Measurements from ENCODE around the gene CTBP2. TPM values are rescaled to one million over a fixed set of nuclear protein-coding genes. Genes with fewer than 3 reads are reported as not detected.

Gene CTBP2
- total RNA-seq, 2 donors from 2014 or later: 106 to 172 TPM

DNA sequence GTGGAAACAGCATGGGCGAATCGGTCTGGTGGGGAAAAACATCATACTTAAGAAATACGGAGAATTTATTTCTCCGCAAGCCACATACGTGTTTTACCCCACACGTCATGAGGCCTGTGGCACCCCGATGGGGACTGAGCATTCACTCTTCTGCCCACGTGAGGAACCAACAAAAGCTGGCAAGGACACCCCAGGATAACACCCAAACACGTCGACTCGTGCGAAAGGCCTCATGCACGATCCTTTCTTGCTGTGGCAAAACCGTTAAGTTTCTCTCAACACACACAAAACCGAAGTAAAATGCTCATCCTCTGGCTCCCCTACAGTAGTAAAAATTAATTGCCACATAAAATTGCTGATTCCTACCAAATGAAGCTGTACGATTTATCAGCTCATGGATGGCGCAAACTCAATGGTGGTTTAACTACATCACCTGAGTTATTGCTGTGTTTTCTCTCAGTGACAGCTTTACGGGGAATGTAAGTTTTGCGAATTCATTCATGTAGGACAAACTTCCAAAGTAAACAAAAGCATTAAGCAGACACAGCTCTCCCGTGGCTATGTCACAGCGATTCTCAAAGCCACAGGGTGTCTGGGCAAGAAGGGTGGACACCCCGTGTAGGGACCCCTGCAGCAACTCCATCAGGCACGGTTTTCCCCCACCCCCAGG is 97.0 kb downstream of the CTBP2 start:
- no peaks in the 10 kb centered on the region for H3K27me3 ChIP-seq
- H3K4me1 ChIP-seq: peaks cover 22% of the 10 kb centered on the region
- H3K4me3 ChIP-seq: no peak overlapping the region
- intact Hi-C loops (cut with DNase I): loop anchor here (5.0 kb wide), 1 partner anchor 71 kb away; no protein-coding TSS in a partner anchor
- H3K36me3 ChIP-seq: no peaks in the 10 kb centered on the region
- H3K9me3 ChIP-seq: no peaks in the 10 kb centered on the region
- no peak overlapping the region for H3K27ac ChIP-seq
- peak overlapping the region in 1 of 2 donors; percentile 43 for H3K9ac ChIP-seq (ENCODE audit: low read depth in 2 of 2, low read length in 2 of 2)
- DNase-seq: no peak
- TF ChIP-seq, protein P1, sequence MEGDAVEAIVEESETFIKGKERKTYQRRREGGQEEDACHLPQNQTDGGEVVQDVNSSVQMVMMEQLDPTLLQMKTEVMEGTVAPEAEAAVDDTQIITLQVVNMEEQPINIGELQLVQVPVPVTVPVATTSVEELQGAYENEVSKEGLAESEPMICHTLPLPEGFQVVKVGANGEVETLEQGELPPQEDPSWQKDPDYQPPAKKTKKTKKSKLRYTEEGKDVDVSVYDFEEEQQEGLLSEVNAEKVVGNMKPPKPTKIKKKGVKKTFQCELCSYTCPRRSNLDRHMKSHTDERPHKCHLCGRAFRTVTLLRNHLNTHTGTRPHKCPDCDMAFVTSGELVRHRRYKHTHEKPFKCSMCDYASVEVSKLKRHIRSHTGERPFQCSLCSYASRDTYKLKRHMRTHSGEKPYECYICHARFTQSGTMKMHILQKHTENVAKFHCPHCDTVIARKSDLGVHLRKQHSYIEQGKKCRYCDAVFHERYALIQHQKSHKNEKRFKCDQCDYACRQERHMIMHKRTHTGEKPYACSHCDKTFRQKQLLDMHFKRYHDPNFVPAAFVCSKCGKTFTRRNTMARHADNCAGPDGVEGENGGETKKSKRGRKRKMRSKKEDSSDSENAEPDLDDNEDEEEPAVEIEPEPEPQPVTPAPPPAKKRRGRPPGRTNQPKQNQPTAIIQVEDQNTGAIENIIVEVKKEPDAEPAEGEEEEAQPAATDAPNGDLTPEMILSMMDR (IDR thresholded peaks at IDR 0.05): no peak

DNA sequence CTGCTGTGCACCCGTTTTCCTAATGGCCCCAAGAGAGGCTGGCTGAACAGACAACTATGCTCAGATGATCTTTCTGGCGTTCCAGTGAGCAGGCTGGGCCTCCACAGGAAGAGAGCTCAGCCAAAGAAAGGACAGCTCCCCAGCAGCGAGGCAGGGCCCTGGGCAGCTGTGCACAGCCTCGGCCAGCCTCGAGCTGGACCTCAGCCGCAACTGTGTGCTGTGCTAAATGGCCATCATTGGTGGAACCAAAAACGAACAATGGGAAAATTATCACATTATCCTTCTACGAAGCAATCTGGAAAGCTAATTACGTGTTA is 97.5 kb downstream of the CTBP2 start:
- no peaks in the 10 kb centered on the region for H3K27me3 ChIP-seq
- TF ChIP-seq, protein P1 (IDR thresholded peaks at IDR 0.05): no peak
- intact Hi-C loops (cut with DNase I): loop anchor here (5.0 kb wide), 1 partner anchor 71 kb away; no protein-coding TSS in a partner anchor
- H3K9ac ChIP-seq (ENCODE audit: low read depth in 2 of 2, low read length in 2 of 2): peak overlapping the region in 1 of 2 donors; percentile 43
- no peaks in the 10 kb centered on the region for H3K9me3 ChIP-seq
- no peak overlapping the region for H3K4me3 ChIP-seq
- no peak for DNase-seq
- H3K27ac ChIP-seq: no peak overlapping the region
- H3K36me3 ChIP-seq: no peaks in the 10 kb centered on the region
- H3K4me1 ChIP-seq: peaks cover 22% of the 10 kb centered on the region

DNA sequence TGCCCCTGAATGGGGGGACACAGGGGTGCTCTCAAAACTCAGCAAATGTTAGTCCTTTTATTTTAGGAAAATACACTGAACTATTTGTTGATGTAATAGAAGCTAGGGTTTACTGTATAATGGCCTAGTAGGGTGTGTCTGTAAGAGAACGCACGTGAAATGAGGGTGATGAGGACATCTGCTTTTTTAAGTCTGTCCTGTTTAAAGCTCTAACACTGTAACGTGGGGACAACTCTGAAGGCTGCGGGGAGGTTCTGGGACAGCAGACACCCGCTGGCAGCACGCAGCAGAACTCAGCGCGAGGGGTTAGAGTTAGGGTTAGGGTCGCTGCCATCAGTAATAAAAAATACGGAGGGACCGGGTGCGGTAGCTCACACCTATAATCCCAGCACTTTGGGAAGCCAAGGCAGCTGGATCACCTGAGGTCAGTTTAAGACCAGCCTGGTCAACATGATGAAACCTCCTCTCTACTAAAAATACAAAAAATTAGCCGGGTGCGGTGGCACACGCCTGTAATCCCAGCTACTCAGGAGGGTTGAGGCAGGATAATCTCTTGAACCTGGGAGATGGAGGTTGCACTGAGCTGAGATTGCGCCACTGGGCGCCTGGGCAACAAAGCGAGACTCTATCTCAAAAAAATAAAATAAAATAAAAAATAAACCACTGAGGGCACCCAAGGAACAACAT is 98.0 kb downstream of the CTBP2 start:
- Histone ChIP-seq H3K9ac (ENCODE audit: low read depth in 2 of 2, low read length in 2 of 2) (peak overlapping the region in 1 of 2 donors; percentile 43), H3K27me3 (no peaks in the 10 kb centered on the region), H3K9me3 (no peaks in the 10 kb centered on the region), H3K27ac (peak overlapping the region; percentile 52), H3K36me3 (no peaks in the 10 kb centered on the region), H3K4me1 (peaks cover 22% of the 10 kb centered on the region), H3K4me3 (no peak overlapping the region)
- TF ChIP-seq, protein P1 (IDR thresholded peaks at IDR 0.05): no peak
- no peak for DNase-seq
- intact Hi-C loops (cut with DNase I): loop anchor here (5.0 kb wide), 1 partner anchor 70 kb away; no protein-coding TSS in a partner anchor

DNA sequence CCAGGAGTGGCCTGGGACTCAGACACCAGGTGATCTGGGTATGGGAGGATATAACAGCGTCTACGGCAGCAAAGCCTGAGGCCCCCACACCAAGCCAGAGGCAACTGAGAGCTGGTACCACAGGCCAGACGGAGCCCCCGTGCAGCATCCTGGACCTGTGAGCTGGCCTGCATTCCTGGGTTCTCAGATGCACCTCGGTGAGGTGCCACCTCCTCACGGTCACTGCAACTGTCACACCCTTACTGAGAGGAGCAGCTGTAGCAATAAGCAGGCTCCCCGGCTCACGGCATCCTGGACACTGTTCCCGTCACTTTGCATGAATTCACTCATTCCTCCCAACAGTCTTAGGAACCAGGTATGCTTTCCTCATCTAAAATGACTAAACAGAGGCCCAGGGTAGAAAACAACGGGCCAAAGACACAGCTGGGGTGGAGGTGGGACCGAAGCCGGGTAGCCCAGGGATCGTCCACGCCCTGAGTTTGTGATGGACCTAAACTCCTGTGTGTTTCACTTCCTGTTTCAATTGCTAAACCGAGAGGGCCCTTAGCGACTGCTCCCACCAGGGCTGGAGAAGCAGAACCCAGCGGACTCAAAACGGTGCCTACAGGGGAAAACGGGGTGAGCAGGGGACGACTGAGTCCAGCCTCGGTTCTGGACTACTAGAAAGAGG is 98.7 kb downstream of the CTBP2 start:
- no peak for DNase-seq
- Histone ChIP-seq H3K9ac (ENCODE audit: low read depth in 2 of 2, low read length in 2 of 2) (peak overlapping the region in 1 of 2 donors; percentile 55), H3K27me3 (no peaks in the 10 kb centered on the region), H3K4me3 (no peak overlapping the region), H3K36me3 (no peaks in the 10 kb centered on the region), H3K27ac (peak overlapping the region; percentile 52), H3K4me1 (peaks cover 26% of the 10 kb centered on the region), H3K9me3 (no peaks in the 10 kb centered on the region)
- intact Hi-C loops (cut with DNase I): loop anchor here (5.0 kb wide), 1 partner anchor 69 kb away; no protein-coding TSS in a partner anchor
- TF ChIP-seq, protein P1 (IDR thresholded peaks at IDR 0.05): no peak

DNA sequence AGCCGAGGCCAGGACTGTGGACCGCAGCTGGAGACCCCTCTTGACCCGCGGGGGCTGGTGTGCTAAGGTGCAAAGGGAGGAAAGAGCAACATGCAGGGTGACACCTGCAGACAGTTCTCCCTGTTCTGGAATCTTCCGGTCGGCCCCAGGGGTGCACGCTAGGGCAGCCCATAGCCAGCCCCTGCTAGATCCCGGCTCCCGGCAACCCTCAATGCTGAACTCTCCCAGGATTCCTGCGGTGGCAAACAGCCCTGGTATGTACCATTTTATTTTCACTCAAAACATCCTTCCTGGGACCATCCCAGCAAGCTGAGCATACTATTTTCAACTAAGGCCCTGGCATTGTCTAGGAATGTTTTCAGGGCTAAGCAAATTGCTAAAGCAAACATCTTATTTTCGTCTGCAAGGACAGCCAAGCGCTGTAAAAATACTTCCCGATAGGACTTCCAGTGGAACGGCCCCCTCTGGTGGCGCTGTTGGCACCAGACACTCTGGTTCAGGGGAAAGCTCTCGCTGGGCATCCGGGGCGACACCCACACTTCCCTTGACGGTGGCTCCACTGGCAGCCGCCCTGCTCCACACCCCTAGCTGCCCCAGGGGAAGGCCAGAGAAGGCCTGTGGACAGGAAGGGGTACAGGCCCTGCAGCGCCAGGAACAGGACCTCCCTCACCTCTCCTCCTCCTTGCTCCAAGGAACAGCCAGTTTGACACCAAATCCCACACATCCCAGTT is 99.4 kb downstream of the CTBP2 start:
- peak; percentile 92 for DNase-seq
- H3K27ac ChIP-seq: peak overlapping the region; percentile 52
- intact Hi-C loops (cut with DNase I): loop anchor here (5.0 kb wide), 1 partner anchor 69 kb away; no protein-coding TSS in a partner anchor
- H3K36me3 ChIP-seq: no peaks in the 10 kb centered on the region
- TF ChIP-seq, protein P1 (IDR thresholded peaks at IDR 0.05): peak; percentile 75
- H3K9ac ChIP-seq (ENCODE audit: low read depth in 2 of 2, low read length in 2 of 2): peak overlapping the region in 1 of 2 donors; percentile 58
- H3K4me3 ChIP-seq: no peak overlapping the region
- H3K9me3 ChIP-seq: no peaks in the 10 kb centered on the region
- no peaks in the 10 kb centered on the region for H3K27me3 ChIP-seq
- peaks cover 26% of the 10 kb centered on the region for H3K4me1 ChIP-seq
